K562 (cell line): ENCODE data around the gene MAPT. TPM values are rescaled to one million over a fixed set of nuclear protein-coding genes. Genes with fewer than 3 reads are reported as not detected.

ENCODE experiments used
- ATAC-seq: fragments of 200-7000 bp; cut with Tn5 transposase; 3 replicates; pipeline ENCODE4 v1.9.1; 2020; ENCODE audit warnings: moderate library complexity
- BruUV-seq: library from RNA; stranded (reverse); fragments of 400-500 nt; replicated peaks from 2 replicates; lab custom pipeline; 2021; lab: Mats Ljungman, UMichigan
- CTCF ChIA-PET: fragments of 300-600 bp; formaldehyde crosslinking; extraction: SDS; loops from one replicate; lab custom pipeline; 2021; ENCODE audit warnings: low intra/inter-chr PET ratio; lab: Yijun Ruan, JAX
- POLR2A ChIA-PET: fragments of 300-600, 350-650 bp; sonication (Branson Sonifier 250); formaldehyde crosslinking; extraction: SDS; loops from one replicate; lab custom pipeline; 2021; ENCODE audit warnings: antibody characterized with exemption, inconsistent platforms; lab: Yijun Ruan, JAX
- DNase-seq, 4 experiments: peaks; one replicate each; pipeline versions ENCODE4 v3.0.0 to v3.0.0-alpha.2; 2011 to 2018; ENCODE audit warnings: low spot score in 3 of 4, mixed read lengths in 3 of 4; ENCODE audit errors: extremely low read depth in 1 of 4
- FAIRE-seq: peaks from 2 replicates; lab custom pipeline; 2011; peaks lifted over from hg19 to GRCh38; lab: Jason Lieb, UNC
- H2AFZ ChIP-seq: 2 replicates; pipeline ENCODE4 v1.6.0; 2011; ENCODE audit warnings: low read depth, low read length, control low read depth, inconsistent platforms
- H3K27ac ChIP-seq: fragments of 200-600 bp; 3 replicates; pipeline ENCODE4 v1.8.0; 2011; ENCODE audit warnings: low read depth, mild to moderate bottlenecking, control low read depth, inconsistent platforms, low read length, moderate library complexity, mixed read lengths; ENCODE audit errors: extremely low read depth
- H3K27me3 ChIP-seq, 2 experiments: fragments of 300-600 bp in 1 of 2; 2 replicates in 1 of 2; 3 replicates in 1 of 2; pipeline versions ENCODE4 v1.6.0 to v1.8.0; 2011; ENCODE audit warnings: inconsistent platforms in 2 of 2, low read length in 2 of 2, mild to moderate bottlenecking in 1 of 2, mixed read lengths in 1 of 2, moderate library complexity in 1 of 2; ENCODE audit not compliant: control insufficient read depth in 2 of 2, insufficient read depth in 2 of 2
- H3K36me3 ChIP-seq: fragments of 300-600 bp; 3 replicates; pipeline ENCODE4 v1.8.0; 2011; ENCODE audit warnings: mild to moderate bottlenecking, low read length, inconsistent platforms; ENCODE audit not compliant: control insufficient read depth, insufficient read depth
- H3K4me1 ChIP-seq, 2 experiments: fragments of 200-600 bp in 1 of 2; replicated peaks in 1 of 2; 2 replicates in 1 of 2; 3 replicates in 1 of 2; pipeline versions ENCODE4 v1.5.1 to v1.8.0; 2011; ENCODE audit warnings: inconsistent platforms in 2 of 2, low read length in 2 of 2, mild to moderate bottlenecking in 1 of 2, mixed read lengths in 1 of 2, moderate library complexity in 1 of 2; ENCODE audit not compliant: control insufficient read depth in 2 of 2, insufficient read depth in 2 of 2
- H3K4me2 ChIP-seq: 2 replicates; pipeline ENCODE4 v1.6.1; 2011; ENCODE audit warnings: low read length, control low read depth, inconsistent platforms, mixed read lengths; ENCODE audit not compliant: insufficient read depth
- H3K4me3 ChIP-seq: fragments of 200-600 bp; sonication (generic), shearing (Covaris generic); 2 replicates; pipeline ENCODE4 v1.5.1; 2016; ENCODE audit warnings: control low read depth, inconsistent platforms
- H3K79me2 ChIP-seq: fragments of 200-600 bp; 3 replicates; pipeline ENCODE4 v1.8.0; 2011; ENCODE audit warnings: low read length, inconsistent platforms; ENCODE audit not compliant: control insufficient read depth, insufficient read depth
- H3K9ac ChIP-seq, 2 experiments: 2 replicates each; pipeline versions ENCODE4 v1.6.0 to v1.6.1; 2011; ENCODE audit warnings: low read depth in 2 of 2, low read length in 2 of 2, control low read depth in 1 of 2, inconsistent platforms in 1 of 2, mild to moderate bottlenecking in 1 of 2, mixed read lengths in 1 of 2; ENCODE audit not compliant: insufficient read depth in 1 of 2
- H3K9me1 ChIP-seq: one replicate; pipeline ENCODE4 v1.6.0; 2011; ENCODE audit warnings: inconsistent platforms, mild to moderate bottlenecking, low read length, moderate library complexity; ENCODE audit not compliant: control insufficient read depth, insufficient read depth
- H3K9me3 ChIP-seq: replicated peaks from 2 replicates; pipeline ENCODE4 v1.5.1; 2011; ENCODE audit warnings: low read depth, low read length, inconsistent platforms; ENCODE audit not compliant: control insufficient read depth, insufficient read depth
- H4K20me1 ChIP-seq: replicated peaks from 2 replicates; pipeline ENCODE4 v1.6.1; 2011; ENCODE audit warnings: low read length, inconsistent platforms, mixed read lengths; ENCODE audit not compliant: control insufficient read depth, insufficient read depth
- ARHGAP35 ChIP-seq: fragments of 450-650 bp; IDR thresholded peaks from 2 replicates; pipeline ENCODE4 v1.6.1; 2018; ENCODE audit not compliant: partially characterized antibody
- CREB5 ChIP-seq: fragments of 250-450 bp; sonication (Bioruptor Pico); IDR thresholded peaks from 2 replicates; pipeline ENCODE4 v1.5.0; 2020; ENCODE audit warnings: mild to moderate bottlenecking
- WGBS: fragments of 100-300 bp; shearing (Covaris generic); methylation state at CpG from one replicate; pipeline ENCODE4 v1.1.6; 2016; ENCODE audit warnings: low coverage, mixed read lengths; ENCODE audit not compliant: insufficient coverage; ENCODE audit errors: missing lambda C conversion rate; 5-methylcytosine and 5-hydroxymethylcytosine counted together
- in situ Hi-C: fragments of 300-500 bp; cut with MboI; formaldehyde crosslinking; loops from 4 replicates; pipeline ENCODE4 v1.15.0; 2018; ENCODE audit warnings: inconsistent platforms, mixed read lengths
- intact Hi-C: fragments of 100-400 bp; cut with micrococcal nuclease; formaldehyde crosslinking; loops from 2 replicates; pipeline ENCODE4 v1.14.2; 2022
- polyA plus RNA-seq, 8 experiments: library from polyadenylated mRNA; depleted of rRNA in 4 of 8; stranded (reverse) in 5 of 8; unstranded in 3 of 8; fragments of >200 nt; fragmentation: Nextera tagmentation in 2 of 8; fragmentation: Illumina TruSeq in 1 of 8; extraction: Ambion mirVana in 2 of 8; extraction: Trizol in 1 of 8; gene quantifications; 2 replicates each; pipeline versions ENCODE4 v1.2.1 to v1.2.3, GENCODE V29; 2011 to 2014; ENCODE audit warnings: inconsistent platforms in 1 of 8, missing spikeins in 1 of 8
- total RNA-seq, 7 experiments: library from RNA; depleted of rRNA in 6 of 7; stranded (reverse); fragments of >200 nt in 6 of 7; fragmentation: Illumina TruSeq in 2 of 7; extraction: Trizol in 2 of 7; gene quantifications; 2 replicates each; pipeline versions ENCODE4 v1.2.1 to v1.2.3, GENCODE V29; 2011 to 2021; ENCODE audit warnings: low replicate concordance in 1 of 7

Gene MAPT
- total and polyA plus RNA-seq, 9 of the 15 experiments (the other 6 are each of a cell fraction or from before 2014, with no cell fraction given): 0.04 to 1.1 (median 0.36) TPM

- in situ Hi-C loops (no loop called here), intact Hi-C loops (loop anchor here (5.0 kb wide), 1 partner anchor 46 kb away; no protein-coding TSS in a partner anchor)
- Histone ChIP-seq H3K4me3 (no peak overlapping the region), H3K9ac (no peak overlapping the region), H3K27me3 (peaks cover 30 to 63% of the 10 kb centered on the region in 2 experiments; a peak in 4 of 5 replicates), H3K79me2 (no peaks in the 10 kb centered on the region), H3K4me2 (no peak overlapping the region), H3K9me3 (peaks cover 4% of the 10 kb centered on the region), H3K36me3 (no peaks in the 10 kb centered on the region), H2AFZ (no peak overlapping the region), H4K20me1 (0 out of 2 replicates have a peak, but pooled peaks cover 11% of the 10 kb centered on the region), H3K9me1 (no peaks in the 10 kb centered on the region), H3K4me1 (peaks cover 5 to 38% of the 10 kb centered on the region in 2 experiments; a peak in 3 of 5 replicates), H3K27ac (no peak overlapping the region)
- ATAC-seq (no peak), FAIRE-seq (no peak), DNase-seq (no peak)
- BruUV-seq: no TSS peak
- WGBS: 31% methylated on average over 47 of the region's 55 CpGs
- TF ChIP-seq ARHGAP35: no peak
- no peak for TF ChIP-seq CREB5 (CRISPR knock-in tag)
- CTCF ChIA-PET: no interaction called here
- POLR2A ChIA-PET: no interaction called here
Observed at GRCh38 chr17:45895969-45896785, 1.8 kb downstream of the MAPT start.
